PFSK-1 (cell line): ENCODE data around the gene TGM1.

Experiments
- FOXP2 ChIP-seq: optimal IDR thresholded peaks from 2 replicates; pipeline ENCODE3; 2011; ENCODE audit warnings: borderline replicate concordance, control low read depth, inconsistent platforms; ENCODE audit not compliant: insufficient read depth; ENCODE audit errors: extremely low read length, extremely low read depth
- POLR2AphosphoS5 ChIP-seq: IDR thresholded peaks from 2 replicates; pipeline ENCODE4 v1.6.1; 2012; ENCODE audit warnings: low read depth, mild to moderate bottlenecking, control low read depth, low read length, moderate library complexity
- REST ChIP-seq, 2 experiments: IDR thresholded peaks; 2 replicates each; pipeline versions ENCODE4 v1.6.1 to v1.8.0; 2011 to 2012; ENCODE audit warnings: low read depth in 2 of 2, low read length in 2 of 2, control low read depth in 1 of 2, inconsistent platforms in 1 of 2, mild to moderate bottlenecking in 1 of 2, moderate library complexity in 1 of 2; ENCODE audit not compliant: insufficient read depth in 1 of 2
- SIN3A ChIP-seq: IDR thresholded peaks from 2 replicates; pipeline ENCODE4 v1.6.1; 2012; ENCODE audit warnings: mild to moderate bottlenecking, low read length, moderate library complexity, borderline replicate concordance; ENCODE audit not compliant: insufficient read depth
- TAF1 ChIP-seq: IDR thresholded peaks from 2 replicates; pipeline ENCODE4 v1.6.1; 2012; ENCODE audit warnings: low read length, control low read depth, borderline replicate concordance; ENCODE audit not compliant: insufficient read depth

The TGM1 gene

DNA sequence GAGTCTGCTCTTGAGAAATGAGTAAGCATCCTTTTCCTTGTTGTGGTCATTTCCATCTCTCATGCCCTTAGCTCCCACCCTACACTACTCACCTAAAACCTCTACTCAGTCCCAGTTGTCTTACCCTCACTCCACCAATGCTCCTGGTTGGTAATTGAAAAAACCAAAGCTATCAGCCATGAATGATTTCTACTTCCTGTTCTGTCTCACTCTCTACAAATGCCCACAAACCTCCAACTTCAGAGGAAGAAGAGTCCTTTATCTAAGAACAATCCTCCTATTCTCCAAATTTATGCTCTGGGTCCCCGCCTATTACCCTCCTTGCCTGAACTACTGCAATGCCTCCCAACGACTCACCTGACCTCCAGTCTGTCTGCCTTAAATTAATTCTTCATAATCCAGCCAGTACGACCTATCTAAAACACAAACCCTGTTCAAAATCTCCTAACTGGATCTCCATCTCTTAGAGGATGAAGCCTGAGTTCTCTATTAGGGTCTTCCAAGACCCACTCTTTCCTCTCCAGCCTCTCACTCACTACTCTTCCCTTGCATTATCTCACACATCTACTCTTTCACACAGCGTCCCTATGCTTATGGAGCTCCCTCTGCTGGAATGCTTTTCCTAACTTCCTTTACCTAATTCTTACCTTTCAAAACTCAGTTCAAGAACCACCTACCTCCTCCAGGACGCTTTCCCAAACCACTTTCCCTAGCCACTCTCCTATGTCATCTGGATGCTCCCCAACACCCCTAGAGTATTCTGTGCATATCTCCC, 34.4 kb upstream of the TGM1 start:
- TF ChIP-seq TAF1 (no peak), SIN3A (no peak), FOXP2 (no peak), POLR2AphosphoS5 (no peak), REST (IDR thresholded peaks at IDR 0.05; ENCODE audit: insufficient read depth in 1 of 2, low read depth in 2 of 2, low read length in 2 of 2) (no peak)

- TF ChIP-seq POLR2AphosphoS5, result no peak
- no peak for TF ChIP-seq TAF1
- TF ChIP-seq SIN3A, result no peak
- TF ChIP-seq REST (IDR thresholded peaks at IDR 0.05; ENCODE audit: insufficient read depth in 1 of 2, low read depth in 2 of 2, low read length in 2 of 2), result no peak
- TF ChIP-seq FOXP2, result no peak
Measured at GRCh38 chr14:24296341-24297157, 33.6 kb upstream of the TGM1 start.

- TF ChIP-seq REST (IDR thresholded peaks at IDR 0.05; ENCODE audit: insufficient read depth in 1 of 2, low read depth in 2 of 2, low read length in 2 of 2) (no peak), POLR2AphosphoS5 (no peak), SIN3A (no peak), TAF1 (no peak), FOXP2 (no peak)
Measured at GRCh38 chr14:24293525-24293924, 30.5 kb upstream of the TGM1 start.

DNA sequence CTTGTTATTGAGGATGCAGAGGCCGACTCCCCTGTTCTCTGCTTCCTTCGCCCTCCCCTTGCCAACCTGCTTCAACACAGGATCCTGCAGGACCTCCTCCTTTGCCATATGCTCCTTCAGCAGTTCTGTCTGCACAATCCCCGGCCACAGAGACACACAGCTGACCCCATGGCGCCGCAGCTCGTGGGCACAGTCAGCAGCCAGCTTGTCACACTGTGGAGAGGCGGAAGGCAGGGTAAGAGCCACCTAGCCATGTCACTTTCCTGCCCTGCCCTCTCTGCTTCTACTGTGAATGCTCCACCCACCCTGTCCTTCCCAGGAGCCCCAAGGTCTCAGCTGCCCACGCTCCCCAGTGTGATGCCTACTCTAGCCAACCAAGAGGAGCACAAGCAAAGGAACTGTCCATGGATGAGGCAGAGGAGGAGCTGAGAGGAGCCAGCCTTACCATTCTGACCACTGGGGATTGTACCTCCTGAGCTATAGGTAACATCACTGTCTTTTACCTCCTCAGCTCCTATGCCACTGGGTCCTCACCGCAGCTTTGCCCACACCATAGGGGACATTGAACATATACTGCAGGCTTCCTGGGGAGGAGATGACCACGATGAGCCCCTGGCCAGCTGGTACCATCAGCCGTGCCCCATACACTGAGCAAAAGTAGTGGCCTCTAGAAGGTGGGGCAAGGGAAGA, 29.3 kb upstream of the TGM1 start:
- TF ChIP-seq FOXP2 (no peak), SIN3A (no peak), POLR2AphosphoS5 (no peak), TAF1 (no peak), REST (IDR thresholded peaks at IDR 0.05; ENCODE audit: insufficient read depth in 1 of 2, low read depth in 2 of 2, low read length in 2 of 2) (no peak)
